ENCODE results near the gene SEMA3C.

- TF ChIP-seq, protein P1, sequence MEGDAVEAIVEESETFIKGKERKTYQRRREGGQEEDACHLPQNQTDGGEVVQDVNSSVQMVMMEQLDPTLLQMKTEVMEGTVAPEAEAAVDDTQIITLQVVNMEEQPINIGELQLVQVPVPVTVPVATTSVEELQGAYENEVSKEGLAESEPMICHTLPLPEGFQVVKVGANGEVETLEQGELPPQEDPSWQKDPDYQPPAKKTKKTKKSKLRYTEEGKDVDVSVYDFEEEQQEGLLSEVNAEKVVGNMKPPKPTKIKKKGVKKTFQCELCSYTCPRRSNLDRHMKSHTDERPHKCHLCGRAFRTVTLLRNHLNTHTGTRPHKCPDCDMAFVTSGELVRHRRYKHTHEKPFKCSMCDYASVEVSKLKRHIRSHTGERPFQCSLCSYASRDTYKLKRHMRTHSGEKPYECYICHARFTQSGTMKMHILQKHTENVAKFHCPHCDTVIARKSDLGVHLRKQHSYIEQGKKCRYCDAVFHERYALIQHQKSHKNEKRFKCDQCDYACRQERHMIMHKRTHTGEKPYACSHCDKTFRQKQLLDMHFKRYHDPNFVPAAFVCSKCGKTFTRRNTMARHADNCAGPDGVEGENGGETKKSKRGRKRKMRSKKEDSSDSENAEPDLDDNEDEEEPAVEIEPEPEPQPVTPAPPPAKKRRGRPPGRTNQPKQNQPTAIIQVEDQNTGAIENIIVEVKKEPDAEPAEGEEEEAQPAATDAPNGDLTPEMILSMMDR (IDR thresholded peaks at IDR 0.05), result no peak
- no peak for TF ChIP-seq POLR2A (IDR thresholded peaks at IDR 0.05)
Measured at GRCh38 chr7:80918399-80918798, 452 bp downstream of the SEMA3C start.
